IMR-90 (cell line): ENCODE results near the gene OR6C65. TPM values are rescaled to one million over a fixed set of nuclear protein-coding genes. Genes with fewer than 3 reads are reported as not detected.

Experiments used
- ATAC-seq: fragments of 200-7000 bp; cut with Tn5 transposase; 2 replicates; pipeline ENCODE4 v1.9.1; 2020; ENCODE audit warnings: low read depth, mild to moderate bottlenecking, moderate library complexity
- BruUV-seq: library from RNA; stranded (reverse); fragments of 400-500 nt; replicated peaks from 2 replicates; lab custom pipeline; 2021; lab: Mats Ljungman, UMichigan
- CTCF ChIA-PET: fragments of 300-600 bp; formaldehyde crosslinking; extraction: SDS; loops from one replicate; lab custom pipeline; 2021; ENCODE audit warnings: antibody characterized with exemption; lab: Yijun Ruan, JAX
- POLR2A ChIA-PET: fragments of 300-600 bp; sonication (Branson Sonifier 250); formaldehyde crosslinking; loops from one replicate; lab custom pipeline; 2022; ENCODE audit warnings: antibody characterized with exemption; ENCODE audit not compliant: unreplicated experiment; lab: Charles Lee
- DNase-seq: peaks from one replicate; pipeline ENCODE4 v3.0.0; 2013
- H2AFZ ChIP-seq: replicated peaks from 2 replicates; pipeline ENCODE3; 2013; ENCODE audit warnings: low read length, mild to moderate bottlenecking; ENCODE audit not compliant: poor library complexity
- H2AK5ac ChIP-seq: 2 replicates; pipeline ENCODE4 v1.6.1; 2013; ENCODE audit warnings: low read depth, low read length, inconsistent platforms
- H2AK9ac ChIP-seq: replicated peaks from 2 replicates; pipeline ENCODE3; 2013; ENCODE audit warnings: mild to moderate bottlenecking, low read depth, low read length, moderate library complexity; ENCODE audit not compliant: poor library complexity
- H2BK120ac ChIP-seq: 2 replicates; pipeline ENCODE4 v1.6.1; 2013; ENCODE audit warnings: low read depth, low read length, inconsistent platforms
- H2BK15ac ChIP-seq: 3 replicates; pipeline ENCODE4 v1.6.1; 2013; ENCODE audit warnings: low read depth, low read length, inconsistent platforms
- H2BK20ac ChIP-seq: 2 replicates; pipeline ENCODE4 v1.6.1; 2013; ENCODE audit warnings: low read depth, mild to moderate bottlenecking, inconsistent platforms, low read length, moderate library complexity
- H2BK5ac ChIP-seq: 2 replicates; pipeline ENCODE4 v1.6.1; 2013; ENCODE audit warnings: mild to moderate bottlenecking, low read depth, low read length, inconsistent platforms; ENCODE audit not compliant: poor library complexity, severe bottlenecking
- H3K14ac ChIP-seq: replicated peaks from 2 replicates; pipeline ENCODE4 v1.6.1; 2013; ENCODE audit warnings: low read depth, low read length, inconsistent platforms
- H3K18ac ChIP-seq: 2 replicates; pipeline ENCODE4 v1.6.1; 2013; ENCODE audit warnings: low read depth, low read length, control low read depth
- H3K23ac ChIP-seq: 2 replicates; pipeline ENCODE4 v1.6.1; 2013; ENCODE audit warnings: low read depth, low read length, inconsistent platforms
- H3K27ac ChIP-seq: 2 replicates; pipeline ENCODE4 v1.5.1; 2013; ENCODE audit warnings: mild to moderate bottlenecking, control low read depth, low read length; ENCODE audit not compliant: insufficient read depth
- H3K27me3 ChIP-seq: 2 replicates; pipeline ENCODE4 v1.6.1; 2013; ENCODE audit warnings: low read length; ENCODE audit not compliant: control insufficient read depth, insufficient read depth
- H3K36me3 ChIP-seq: 2 replicates; pipeline ENCODE4 v1.6.1; 2013; ENCODE audit warnings: low read length, mixed read lengths; ENCODE audit not compliant: control insufficient read depth, insufficient read depth
- H3K4ac ChIP-seq: 2 replicates; pipeline ENCODE4 v1.6.1; 2013; ENCODE audit warnings: low read depth, low read length, inconsistent platforms
- H3K4me1 ChIP-seq: 2 replicates; pipeline ENCODE4 v1.6.1; 2013; ENCODE audit warnings: low read length, mixed read lengths; ENCODE audit not compliant: control insufficient read depth, insufficient read depth
- H3K4me2 ChIP-seq: 2 replicates; pipeline ENCODE4 v1.6.1; 2013; ENCODE audit warnings: low read depth, mild to moderate bottlenecking, control low read depth, low read length, moderate library complexity
- H3K4me3 ChIP-seq: 2 replicates; pipeline ENCODE4 v1.5.1; 2013; ENCODE audit warnings: low read depth, mild to moderate bottlenecking, control low read depth, low read length, moderate library complexity; ENCODE audit not compliant: insufficient read depth
- H3K56ac ChIP-seq: 2 replicates; pipeline ENCODE4 v1.6.1; 2013; ENCODE audit warnings: low read length, inconsistent platforms; ENCODE audit not compliant: insufficient read depth; ENCODE audit errors: extremely low read depth
- H3K79me1 ChIP-seq, 2 experiments: 2 replicates each; pipeline ENCODE4 v1.6.1; 2013; ENCODE audit warnings: low read length in 2 of 2, inconsistent platforms in 1 of 2, low read depth in 1 of 2
- H3K9ac ChIP-seq: 2 replicates; pipeline ENCODE4 v1.6.1; 2013; ENCODE audit warnings: low read depth, low read length, control low read depth
- H3K9me1 ChIP-seq: 2 replicates; pipeline ENCODE4 v1.6.1; 2013; ENCODE audit warnings: low read length, inconsistent platforms; ENCODE audit not compliant: insufficient read depth
- H3K9me3 ChIP-seq: 2 replicates; pipeline ENCODE4 v1.6.1; 2013; ENCODE audit warnings: low read length; ENCODE audit not compliant: control insufficient read depth, insufficient read depth
- H4K20me1 ChIP-seq: 2 replicates; pipeline ENCODE4 v1.6.1; 2013; ENCODE audit warnings: low read length, inconsistent platforms; ENCODE audit not compliant: insufficient read depth
- H4K5ac ChIP-seq: 2 replicates; pipeline ENCODE4 v1.6.1; 2013; ENCODE audit warnings: mild to moderate bottlenecking, low read depth, low read length, control low read depth
- H4K8ac ChIP-seq, 2 experiments: 2 replicates each; pipeline ENCODE4 v1.6.1; 2013; ENCODE audit warnings: low read depth in 2 of 2, low read length in 2 of 2, control low read depth in 1 of 2, inconsistent platforms in 1 of 2
- H4K91ac ChIP-seq: 2 replicates; pipeline ENCODE4 v1.6.1; 2013; ENCODE audit warnings: low read depth, low read length, inconsistent platforms; ENCODE audit not compliant: insufficient read depth
- BHLHE40 ChIP-seq: fragments of 150-350 bp; IDR thresholded peaks from 2 replicates; pipeline ENCODE4 v1.6.1; 2016; ENCODE audit warnings: mild to moderate bottlenecking, low read depth, low read length
- CEBPB ChIP-seq: IDR thresholded peaks from 2 replicates; pipeline ENCODE4 v1.6.1; 2012; ENCODE audit warnings: low read depth, low read length, improper control_type of control experiment
- FOS ChIP-seq: fragments of 150-350 bp; IDR thresholded peaks from 2 replicates; pipeline ENCODE4 v1.6.1; 2016; ENCODE audit warnings: low read depth, low read length
- MAFK ChIP-seq: IDR thresholded peaks from 2 replicates; pipeline ENCODE4 v1.6.1; 2012; ENCODE audit warnings: low read depth, low read length, improper control_type of control experiment
- RAD21 ChIP-seq: IDR thresholded peaks from 2 replicates; pipeline ENCODE4 v1.6.1; 2012; ENCODE audit warnings: low read length, improper control_type of control experiment
- RCOR1 ChIP-seq: IDR thresholded peaks from 2 replicates; pipeline ENCODE4 v1.6.1; 2012; ENCODE audit warnings: mild to moderate bottlenecking, low read length, improper control_type of control experiment; ENCODE audit not compliant: insufficient replicate concordance
- SMC3 ChIP-seq: fragments of 150-350 bp; IDR thresholded peaks from 2 replicates; pipeline ENCODE4 v1.6.1; 2016; ENCODE audit warnings: low read depth, mild to moderate bottlenecking, antibody characterized with exemption, low read length, moderate library complexity
- WGBS, 2 experiments: methylation state at CpG; one replicate each; pipeline versions ENCODE4 v1.1.5 to v1.1.7; 2013; ENCODE audit warnings: missing lambda C conversion rate in 2 of 2; ENCODE audit not compliant: insufficient read length in 1 of 2; ENCODE audit errors: extremely low coverage in 2 of 2; 5-methylcytosine and 5-hydroxymethylcytosine counted together
- dilution Hi-C: fragments of 300-500 bp; cut with HindIII; formaldehyde crosslinking; loops from one replicate; pipeline ENCODE4 v1.14.3; 2018; ENCODE audit warnings: low sequenced_read_pairs; ENCODE audit not compliant: unreplicated experiment
- in situ Hi-C: fragments of 300-500 bp; cut with MboI; formaldehyde crosslinking; loops from 3 replicates; pipeline ENCODE4 v1.14.3; 2019; ENCODE audit warnings: low sequenced_read_pairs, inconsistent platforms, mixed read lengths
- intact Hi-C: fragments of 100-400 bp; cut with micrococcal nuclease; formaldehyde crosslinking; loops from 2 replicates; pipeline ENCODE4 v1.10.0; 2022
- polyA plus RNA-seq, 3 experiments: library from polyadenylated mRNA; depleted of rRNA; stranded (reverse); fragments of >200 nt; gene quantifications; 2 replicates each; pipeline ENCODE4 v1.2.3, GENCODE V29; 2012; ENCODE audit warnings: low replicate concordance in 1 of 3
- total RNA-seq: library from RNA; depleted of rRNA; stranded (reverse); fragments of >200 nt; gene quantifications from 2 replicates; pipeline ENCODE4 v1.2.3, GENCODE V29; 2012

OR6C65 gene
- total and polyA plus RNA-seq, 2 of the 4 experiments (the other 2 are of a cell fraction): not detected

- Histone ChIP-seq H2BK120ac (no peak overlapping the region), H4K91ac (no peak overlapping the region), H3K4me2 (no peak overlapping the region), H3K14ac (no peak overlapping the region), H3K9ac (no peak overlapping the region), H2AK5ac (no peak overlapping the region), H3K9me3 (no peaks in the 10 kb centered on the region), H2AFZ (no peak overlapping the region), H3K36me3 (no peaks in the 10 kb centered on the region), H4K5ac (no peak overlapping the region), H3K4me1 (no peaks in the 10 kb centered on the region), H2BK20ac (no peak overlapping the region), H3K23ac (no peak overlapping the region), H3K27me3 (no peaks in the 10 kb centered on the region), H4K20me1 (no peaks in the 10 kb centered on the region), H2BK5ac (no peak overlapping the region), H3K9me1 (no peaks in the 10 kb centered on the region), H3K18ac (no peak overlapping the region), H3K27ac (no peak overlapping the region), H2AK9ac (no peak overlapping the region), H2BK15ac (no peak overlapping the region), H3K79me1 (no peaks in the 10 kb centered on the region), H3K4ac (no peak overlapping the region), H4K8ac (no peak overlapping the region), H3K56ac (no peak overlapping the region), H3K4me3 (no peak overlapping the region)
- dilution Hi-C loops (no loop called here), intact Hi-C loops (no loop called here), in situ Hi-C loops (no loop called here)
- ChIA-PET POLR2A (no interaction called here), CTCF (no interaction called here)
- WGBS, 2 experiments: 71% methylated on average over 1 of the region's 3 CpGs; no CpG with 5 or more reads in 1 of the 2 experiments
- BruUV-seq: no TSS peak
- DNase-seq: no peak
- no peak for ATAC-seq
- TF ChIP-seq BHLHE40: no peak
- TF ChIP-seq RCOR1: no peak
- no peak for TF ChIP-seq MAFK
- TF ChIP-seq FOS: no peak
- TF ChIP-seq CEBPB: no peak
- TF ChIP-seq SMC3: no peak
- TF ChIP-seq RAD21: no peak
These were observed 35.2 kb upstream of the OR6C65 start for GRCh38 chr12:55365086-55365485.
